ENCODE results near the gene PPAN. TPM values are rescaled to one million over a fixed set of nuclear protein-coding genes. Genes with fewer than 3 reads are reported as not detected.

Gene PPAN
- polyA plus RNA-seq, 1 donor = 41.3 TPM

- no peak for DNase-seq
- WGBS (ENCODE audit: insufficient coverage, low lambda C conversion rate) = no CpG with 5 or more reads among the region's 7 CpGs
- Histone ChIP-seq H3K36me3 (ENCODE audit: control insufficient read depth, insufficient read depth, low read length) (no peaks in the 10 kb centered on the region), H3K27ac (ENCODE audit: low read length) (no peak overlapping the region), H3K4me3 (ENCODE audit: low read length) (no peak overlapping the region), H3K4me1 (ENCODE audit: control insufficient read depth, insufficient read depth, low read length) (no peaks in the 10 kb centered on the region), H3K27me3 (ENCODE audit: control insufficient read depth, insufficient read depth, low read length) (no peaks in the 10 kb centered on the region), H3K9me3 (ENCODE audit: control insufficient read depth, low read depth, low read length) (peaks cover 3% of the 10 kb centered on the region)
These were observed 27.1 kb upstream of the PPAN start for GRCh38 chr19:10079031-10079453.

GRCh38 chr19:10083911-10084310 lies 22.3 kb upstream of the PPAN start:
- H3K4me1 ChIP-seq (ENCODE audit: control insufficient read depth, insufficient read depth, low read length) = no peaks in the 10 kb centered on the region
- no peak overlapping the region for H3K27ac ChIP-seq (ENCODE audit: low read length)
- peaks cover under 1% of the 10 kb centered on the region for H3K36me3 ChIP-seq (ENCODE audit: control insufficient read depth, insufficient read depth, low read length)
- H3K9me3 ChIP-seq (ENCODE audit: control insufficient read depth, low read depth, low read length) = no peaks in the 10 kb centered on the region
- no peak for DNase-seq
- no CpG with 5 or more reads among the region's 9 CpGs for whole genome bisulfite sequencing (ENCODE audit: insufficient coverage, low lambda C conversion rate)
- H3K27me3 ChIP-seq (ENCODE audit: control insufficient read depth, insufficient read depth, low read length) = no peaks in the 10 kb centered on the region
- no peak overlapping the region for H3K4me3 ChIP-seq (ENCODE audit: low read length)

GRCh38 chr19:10084803-10085202 lies 21.4 kb upstream of the PPAN start:
- Histone ChIP-seq H3K9me3 (ENCODE audit: control insufficient read depth, low read depth, low read length) (peaks cover 2% of the 10 kb centered on the region), H3K27me3 (ENCODE audit: control insufficient read depth, insufficient read depth, low read length) (no peaks in the 10 kb centered on the region), H3K4me1 (ENCODE audit: control insufficient read depth, insufficient read depth, low read length) (no peaks in the 10 kb centered on the region), H3K4me3 (ENCODE audit: low read length) (no peak overlapping the region), H3K27ac (ENCODE audit: low read length) (no peak overlapping the region), H3K36me3 (ENCODE audit: control insufficient read depth, insufficient read depth, low read length) (peaks cover 9% of the 10 kb centered on the region)
- 100% methylated on average over 1 of the region's 3 CpGs for WGBS (ENCODE audit: insufficient coverage, low lambda C conversion rate)
- DNase-seq = no peak

GRCh38 chr19:10085641-10086590 lies 20.2 kb upstream of the PPAN start, which contains the start of gene SHFL:
TSS of gene SHFL (plus strand) at chr19:10086317. CDS start at chr19:10086428, 111 bp downstream.
- peak within 1 kb of the TSS; percentile 69 for H3K27ac ChIP-seq (ENCODE audit: low read length)
- H3K4me3 ChIP-seq (ENCODE audit: low read length) = peak within 1 kb of the TSS; percentile 99
- peak; percentile 84 to 89 for DNase-seq
- H3K4me1 ChIP-seq (ENCODE audit: control insufficient read depth, insufficient read depth, low read length) = no peaks in the 10 kb centered on the region
- peaks cover 8% of the 10 kb centered on the region for H3K9me3 ChIP-seq (ENCODE audit: control insufficient read depth, low read depth, low read length)
- WGBS (ENCODE audit: insufficient coverage, low lambda C conversion rate) = no CpG with 5 or more reads among the region's 81 CpGs
- peaks cover 20% of the 10 kb centered on the region for H3K36me3 ChIP-seq (ENCODE audit: control insufficient read depth, insufficient read depth, low read length)
- no peaks in the 10 kb centered on the region for H3K27me3 ChIP-seq (ENCODE audit: control insufficient read depth, insufficient read depth, low read length)

GRCh38 chr19:10086591-10087192 lies 19.5 kb upstream of the PPAN start:
- Histone ChIP-seq H3K27ac (ENCODE audit: low read length) (peak overlapping the region; percentile 69), H3K36me3 (ENCODE audit: control insufficient read depth, insufficient read depth, low read length) (peaks cover 28% of the 10 kb centered on the region), H3K4me3 (ENCODE audit: low read length) (peak overlapping the region; percentile 99), H3K9me3 (ENCODE audit: control insufficient read depth, low read depth, low read length) (peaks cover 8% of the 10 kb centered on the region), H3K4me1 (ENCODE audit: control insufficient read depth, insufficient read depth, low read length) (no peaks in the 10 kb centered on the region), H3K27me3 (ENCODE audit: control insufficient read depth, insufficient read depth, low read length) (no peaks in the 10 kb centered on the region)
- peak; percentile 42 to 73 for DNase-seq
- WGBS (ENCODE audit: insufficient coverage, low lambda C conversion rate) = no CpG with 5 or more reads among the region's 43 CpGs

- Histone ChIP-seq H3K4me1 (ENCODE audit: control insufficient read depth, insufficient read depth, low read length) (no peaks in the 10 kb centered on the region), H3K27ac (ENCODE audit: low read length) (no peak overlapping the region), H3K9me3 (ENCODE audit: control insufficient read depth, low read depth, low read length) (peaks cover 8% of the 10 kb centered on the region), H3K4me3 (ENCODE audit: low read length) (peak overlapping the region; percentile 99), H3K36me3 (ENCODE audit: control insufficient read depth, insufficient read depth, low read length) (peaks cover 35% of the 10 kb centered on the region), H3K27me3 (ENCODE audit: control insufficient read depth, insufficient read depth, low read length) (no peaks in the 10 kb centered on the region)
- no CpG with 5 or more reads among the region's 18 CpGs for WGBS (ENCODE audit: insufficient coverage, low lambda C conversion rate)
- no peak for DNase-seq
These were observed 18.7 kb upstream of the PPAN start for GRCh38 chr19:10087296-10088061.

GRCh38 chr19:10088949-10089554 lies 17.1 kb upstream of the PPAN start:
- Histone ChIP-seq H3K27me3 (ENCODE audit: control insufficient read depth, insufficient read depth, low read length) (no peaks in the 10 kb centered on the region), H3K9me3 (ENCODE audit: control insufficient read depth, low read depth, low read length) (peaks cover 8% of the 10 kb centered on the region), H3K4me1 (ENCODE audit: control insufficient read depth, insufficient read depth, low read length) (no peaks in the 10 kb centered on the region), H3K4me3 (ENCODE audit: low read length) (no peak overlapping the region), H3K27ac (ENCODE audit: low read length) (no peak overlapping the region), H3K36me3 (ENCODE audit: control insufficient read depth, insufficient read depth, low read length) (peaks cover 37% of the 10 kb centered on the region)
- WGBS (ENCODE audit: insufficient coverage, low lambda C conversion rate) = no CpG with 5 or more reads among the region's 6 CpGs
- DNase-seq = no peak

- Histone ChIP-seq H3K27ac (ENCODE audit: low read length) (no peak overlapping the region), H3K4me3 (ENCODE audit: low read length) (no peak overlapping the region), H3K4me1 (ENCODE audit: control insufficient read depth, insufficient read depth, low read length) (no peaks in the 10 kb centered on the region), H3K36me3 (ENCODE audit: control insufficient read depth, insufficient read depth, low read length) (peaks cover 37% of the 10 kb centered on the region), H3K9me3 (ENCODE audit: control insufficient read depth, low read depth, low read length) (peaks cover 8% of the 10 kb centered on the region), H3K27me3 (ENCODE audit: control insufficient read depth, insufficient read depth, low read length) (no peaks in the 10 kb centered on the region)
- no peak for DNase-seq
- no CpG with 5 or more reads among the region's 15 CpGs for WGBS (ENCODE audit: insufficient coverage, low lambda C conversion rate)
These were observed 16.3 kb upstream of the PPAN start for GRCh38 chr19:10089801-10090375.

GRCh38 chr19:10091370-10091687 lies 14.8 kb upstream of the PPAN start:
- H3K4me3 ChIP-seq (ENCODE audit: low read length) = no peak overlapping the region
- no peak overlapping the region for H3K27ac ChIP-seq (ENCODE audit: low read length)
- no peaks in the 10 kb centered on the region for H3K27me3 ChIP-seq (ENCODE audit: control insufficient read depth, insufficient read depth, low read length)
- no peak for DNase-seq
- 100% methylated on average over 1 of the region's 17 CpGs for WGBS (ENCODE audit: insufficient coverage, low lambda C conversion rate)
- peaks cover 4% of the 10 kb centered on the region for H3K4me1 ChIP-seq (ENCODE audit: control insufficient read depth, insufficient read depth, low read length)
- peaks cover 37% of the 10 kb centered on the region for H3K36me3 ChIP-seq (ENCODE audit: control insufficient read depth, insufficient read depth, low read length)
- peaks cover 12% of the 10 kb centered on the region for H3K9me3 ChIP-seq (ENCODE audit: control insufficient read depth, low read depth, low read length)

Measured in large intestine (tissue), 3 donors.